GM12892 (cell line): ENCODE results near the gene PER2.

Source experiments
- POLR2AphosphoS5 ChIP-seq: IDR thresholded peaks from 2 replicates; pipeline ENCODE4 v1.6.1; 2011; ENCODE audit warnings: low read depth, low read length, control low read depth
- TAF1 ChIP-seq: IDR thresholded peaks from 2 replicates; pipeline ENCODE4 v1.6.1; 2011; ENCODE audit warnings: low read depth, mild to moderate bottlenecking, control low read depth, low read length, borderline replicate concordance

- no peak for TF ChIP-seq TAF1
- TF ChIP-seq POLR2AphosphoS5, result no peak
Observed at GRCh38 chr2:238320648-238321281, 32.4 kb upstream of the PER2 start.
